T-helper 2 cell (primary cell): ENCODE measurements around the gene HMGXB3.

ENCODE experiments used
- DNase-seq, 5 experiments: peaks; one replicate each; pipeline versions ENCODE4 v3.0.0 to v3.0.0-alpha.2; 2012 to 2022

HMGXB3 gene

GRCh38 chr5:149982505-149982904 lies 18.0 kb upstream of the HMGXB3 start:
- DNase-seq, result no peak

DNA sequence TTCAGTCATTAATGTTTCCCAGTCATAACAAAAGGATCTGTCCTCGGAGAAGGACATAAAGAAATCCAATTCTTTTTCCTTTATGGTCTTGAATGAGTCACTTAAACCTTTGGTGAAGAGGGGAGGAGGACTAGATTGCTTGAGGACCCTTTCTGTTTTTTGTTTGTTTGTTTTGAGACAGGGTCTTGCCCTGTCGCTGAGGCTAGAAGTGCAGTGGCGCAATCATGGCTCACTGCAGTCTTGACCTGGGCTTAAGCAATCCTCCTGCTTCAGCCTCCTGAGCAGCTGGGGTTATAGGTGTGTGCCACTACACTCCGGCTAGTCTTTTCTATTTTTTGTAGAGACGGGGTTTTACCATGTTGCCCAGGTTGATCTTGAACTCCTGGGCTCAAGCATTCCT lies 12.4 kb upstream of the HMGXB3 start:
- DNase-seq, result no peak

DNA sequence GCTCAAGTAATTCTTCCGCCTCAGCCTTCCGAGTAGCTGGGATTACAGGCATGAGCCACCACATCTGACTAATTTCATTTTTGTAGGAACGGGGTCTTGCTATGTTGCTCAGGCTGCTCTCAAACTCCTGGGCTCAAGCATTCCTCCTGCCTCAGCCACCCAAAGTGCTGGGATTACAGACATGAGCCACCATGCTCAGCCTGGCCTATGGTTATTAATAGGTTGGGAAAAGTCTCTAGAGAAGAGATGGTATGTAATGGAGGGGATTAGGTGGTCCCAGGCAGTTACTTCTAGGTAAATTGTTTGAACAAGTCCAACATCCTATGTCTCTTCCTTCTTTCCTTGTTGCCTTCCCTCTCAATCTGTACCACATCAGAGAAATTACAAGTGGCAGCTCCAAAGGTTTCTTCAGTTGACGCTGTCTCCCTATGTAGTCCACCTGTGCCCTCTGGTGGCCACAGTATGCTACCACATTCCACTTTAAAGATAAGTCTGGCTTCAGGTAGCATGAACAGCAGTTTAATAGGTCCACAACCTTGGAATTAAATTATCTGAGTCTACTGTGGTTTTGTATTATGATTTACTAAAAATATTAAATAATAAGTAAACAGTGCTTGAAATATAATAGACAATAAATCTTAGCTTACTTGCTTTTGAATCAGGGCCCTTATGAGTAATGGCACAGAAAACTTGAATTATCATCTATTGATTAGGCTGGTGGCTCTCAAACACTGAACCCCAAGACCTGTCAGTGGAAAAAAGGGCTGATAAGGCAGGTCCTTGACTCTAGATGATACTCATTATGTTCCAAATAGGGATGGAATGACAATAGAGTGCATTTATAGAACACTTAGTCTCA lies 9.8 kb upstream of the HMGXB3 start:
- DNase-seq, result peak in 4 of 5 experiments; percentile 37 to 70 (median 50)

GRCh38 chr5:149993471-149993870 lies 7.1 kb upstream of the HMGXB3 start:
- no peak for DNase-seq

- DNase-seq, result no peak
These were observed 4.9 kb upstream of the HMGXB3 start for GRCh38 chr5:149995385-149996204.

DNA sequence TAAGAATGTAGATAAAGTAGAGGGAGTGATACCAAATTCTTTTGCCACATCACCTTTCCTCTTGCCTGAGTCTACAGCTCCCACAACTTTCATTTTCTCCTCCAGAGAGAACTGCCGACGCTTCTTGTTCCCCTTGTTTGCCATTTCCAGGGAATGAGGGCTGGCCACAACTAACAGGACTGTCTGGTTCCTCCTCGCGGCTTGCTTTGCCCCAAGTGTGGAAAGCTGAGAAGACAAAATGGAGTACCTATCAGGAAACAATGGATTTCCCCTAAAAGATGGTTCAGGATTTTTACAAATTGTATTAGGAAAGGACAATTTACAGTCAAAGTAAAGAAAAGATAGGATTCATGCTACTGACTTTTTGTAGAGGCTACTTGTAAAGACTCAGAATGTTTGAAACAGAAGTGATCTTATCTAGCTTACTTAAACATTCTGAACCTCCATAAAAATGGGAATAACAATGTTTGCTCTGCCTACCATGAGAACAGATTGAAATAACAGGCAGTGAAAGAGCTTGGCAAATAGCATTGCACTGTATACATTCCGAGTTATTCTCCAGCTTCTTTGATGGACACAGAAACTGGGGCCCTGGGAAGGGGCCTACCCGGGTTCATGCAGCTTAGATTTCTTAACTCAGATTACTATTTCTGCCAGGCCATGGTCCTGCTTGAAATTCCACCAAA lies 4.2 kb upstream of the HMGXB3 start:
- no peak for DNase-seq

- DNase-seq, result no peak
These were observed 2.3 kb upstream of the HMGXB3 start for GRCh38 chr5:149998281-149998680.

DNA sequence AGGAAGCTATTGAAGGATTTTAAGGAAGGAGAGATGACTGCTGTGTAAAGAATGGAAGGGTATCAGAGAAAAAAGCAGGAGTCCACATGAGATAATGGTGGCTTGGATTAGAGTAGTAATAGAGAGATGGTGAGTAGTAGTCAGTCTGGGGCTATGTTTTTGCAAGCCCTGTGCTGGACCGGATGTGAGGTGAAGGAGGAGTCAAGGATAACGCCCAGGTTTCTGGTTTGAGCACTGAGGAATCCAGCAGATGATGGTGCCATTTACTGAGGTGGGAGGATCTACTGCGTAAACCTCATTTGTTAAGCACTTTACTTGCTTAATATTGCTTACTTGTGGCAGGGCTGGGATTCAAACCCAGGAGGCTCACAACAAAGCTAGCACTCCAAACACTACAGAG lies 1.2 kb upstream of the HMGXB3 start:
- no peak for DNase-seq

DNA sequence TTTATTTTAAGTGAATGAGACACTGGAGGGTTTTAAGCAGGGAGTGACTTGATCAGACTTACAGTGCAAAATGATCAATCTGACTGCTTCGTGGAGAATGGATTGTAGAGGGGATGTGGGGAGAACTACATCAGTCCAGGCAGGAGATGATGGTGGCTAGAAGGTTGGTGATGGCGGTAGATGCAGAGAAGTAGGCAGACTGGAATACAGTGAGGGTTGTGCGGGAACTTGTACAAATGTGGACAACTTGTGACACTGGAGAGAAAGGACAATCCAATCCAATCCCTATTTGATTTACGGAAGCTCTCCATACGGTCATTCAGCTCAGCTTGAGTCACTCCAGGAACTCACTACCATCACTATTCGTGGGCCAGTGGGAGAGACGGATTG lies 678 bp upstream of the HMGXB3 start:
- no peak for DNase-seq

GRCh38 chr5:150000990-150001659 lies 586 bp downstream of the HMGXB3 start:
- DNase-seq, result peak in 4 of 5 experiments; percentile 2 to 59 (median 22)

- peak; percentile 16 to 93 (median 41) for DNase-seq
These were observed 1.3 kb downstream of the HMGXB3 start for GRCh38 chr5:150001660-150002486.

GRCh38 chr5:150006318-150006717 lies 5.8 kb downstream of the HMGXB3 start:
- DNase-seq, result no peak

DNA sequence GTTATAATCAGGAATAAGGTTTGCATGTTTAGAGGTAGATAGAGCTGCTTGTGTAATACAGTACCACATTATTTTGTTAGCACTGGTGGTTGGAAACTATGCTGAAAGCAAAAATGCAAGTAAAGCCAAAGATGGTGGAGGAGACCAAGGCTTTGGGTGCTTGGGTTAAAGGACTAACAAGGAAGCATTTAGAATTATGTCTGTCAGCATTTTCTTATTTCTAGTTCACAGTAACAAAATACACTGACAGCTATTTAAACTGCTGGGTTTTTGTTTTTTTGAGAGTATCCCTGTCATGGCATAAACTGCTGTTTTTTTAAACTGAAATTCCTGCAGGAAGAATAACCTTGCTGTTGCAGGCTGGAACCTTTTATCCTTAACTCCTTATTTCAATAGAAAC lies 6.5 kb downstream of the HMGXB3 start:
- DNase-seq, result no peak

- no peak for DNase-seq
These were observed 9.3 kb downstream of the HMGXB3 start for GRCh38 chr5:150009671-150010387.

DNA sequence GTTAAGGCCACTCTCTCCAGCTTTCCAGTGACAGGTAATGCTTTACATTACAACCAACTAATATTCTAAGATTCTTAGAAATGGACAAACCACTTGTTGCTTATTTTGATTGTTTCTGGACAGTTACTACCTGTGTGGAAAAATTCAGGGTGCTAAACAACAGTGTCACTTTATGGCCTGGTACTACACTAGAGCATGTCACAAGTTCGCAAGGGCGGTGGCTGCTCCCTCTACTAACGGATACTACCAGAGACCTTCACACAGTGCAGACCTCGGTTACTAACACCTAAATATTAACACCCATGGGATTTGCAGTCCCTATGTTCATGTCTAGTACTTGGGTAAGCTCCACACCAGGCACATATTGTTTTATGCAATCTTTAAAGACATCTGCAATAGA lies 13.4 kb downstream of the HMGXB3 start:
- DNase-seq, result no peak

GRCh38 chr5:150014456-150014855 lies 13.9 kb downstream of the HMGXB3 start:
- no peak for DNase-seq

DNA sequence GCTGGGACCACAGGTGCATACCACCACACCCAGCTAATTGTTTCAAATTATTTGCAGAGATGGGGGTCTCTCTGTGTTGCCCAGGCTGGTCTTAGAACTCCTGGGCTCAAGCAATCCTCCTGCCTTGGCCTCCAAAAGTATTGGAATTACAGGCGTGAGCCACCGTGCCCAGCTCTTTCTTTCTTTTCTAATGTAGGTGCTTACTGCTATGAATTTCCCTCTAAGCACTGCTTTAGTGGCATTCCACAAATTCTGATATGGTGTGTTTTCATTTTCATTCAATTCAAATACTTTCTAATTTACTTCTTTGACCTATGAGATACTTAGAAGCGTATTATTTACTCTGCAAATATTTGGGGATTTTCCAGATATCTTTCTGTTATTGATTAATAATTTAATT lies 14.9 kb downstream of the HMGXB3 start:
- no peak for DNase-seq

DNA sequence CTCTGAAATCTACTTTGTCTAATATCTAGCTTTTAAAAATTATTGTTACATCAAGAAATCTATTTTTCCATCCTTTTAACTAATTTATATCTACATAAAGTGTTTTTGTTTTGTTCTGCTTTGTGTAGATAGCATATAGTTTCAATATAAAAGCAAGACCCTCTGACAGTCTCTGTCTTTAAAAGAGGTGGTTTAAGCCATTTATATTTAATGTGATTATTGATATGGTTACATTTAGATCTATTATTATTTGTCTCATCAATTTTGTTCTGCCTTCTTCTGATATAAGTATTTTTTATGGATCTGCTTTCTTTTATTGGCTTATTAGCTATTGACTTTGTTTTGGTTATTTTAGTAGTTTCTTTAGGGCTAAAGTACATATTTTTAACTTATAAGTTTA lies 16.0 kb downstream of the HMGXB3 start:
- no peak for DNase-seq

- DNase-seq, result no peak
These were observed 16.9 kb downstream of the HMGXB3 start for GRCh38 chr5:150017226-150018005.

DNA sequence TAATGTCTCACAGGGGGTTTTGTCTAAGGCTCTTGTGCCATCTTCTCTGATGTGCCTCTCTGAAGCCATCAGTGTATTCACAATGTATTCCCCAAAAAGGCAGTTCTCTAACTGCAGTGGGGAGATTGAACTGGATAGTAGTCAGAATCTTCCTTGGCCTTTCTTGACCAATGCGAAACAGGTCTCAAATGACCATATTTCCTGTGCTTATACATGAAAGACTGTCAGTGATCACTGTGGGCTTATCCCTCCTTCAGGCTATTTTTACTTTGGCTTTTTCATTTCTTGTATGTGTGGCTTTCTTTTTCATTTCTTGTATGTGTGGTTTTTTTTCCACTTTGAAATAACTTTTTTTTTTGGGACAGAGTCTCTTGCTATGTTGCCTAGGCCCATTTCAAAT lies 19.7 kb downstream of the HMGXB3 start:
- DNase-seq, result no peak
